Measurements from ENCODE around the gene MROH8.
"Not testable (repeated sequence)": the region's sequence is repeated elsewhere in the genome, so short reads cannot be mapped to it uniquely, and the experiment has no call there.

The MROH8 gene

DNA sequence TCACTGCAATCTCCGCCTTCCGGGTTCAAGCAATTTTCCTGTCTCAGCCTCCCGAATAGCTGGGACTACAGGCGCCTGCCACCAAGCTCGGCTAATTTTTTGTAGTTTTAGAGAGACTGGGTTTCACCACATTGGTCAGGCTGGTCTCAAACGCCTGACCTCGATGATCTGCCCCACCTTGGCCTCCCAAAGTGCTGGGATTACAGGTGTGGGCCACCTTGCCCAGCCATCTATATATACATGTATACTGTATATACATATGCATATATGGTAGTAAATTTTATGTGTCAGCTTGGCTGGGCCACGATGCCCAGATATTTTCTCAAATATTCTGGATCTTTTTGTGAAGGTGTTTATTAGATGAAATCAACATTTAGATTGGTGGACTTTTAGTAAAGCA is 102.3 kb downstream of the MROH8 start:
- DNase-seq: no peak

DNA sequence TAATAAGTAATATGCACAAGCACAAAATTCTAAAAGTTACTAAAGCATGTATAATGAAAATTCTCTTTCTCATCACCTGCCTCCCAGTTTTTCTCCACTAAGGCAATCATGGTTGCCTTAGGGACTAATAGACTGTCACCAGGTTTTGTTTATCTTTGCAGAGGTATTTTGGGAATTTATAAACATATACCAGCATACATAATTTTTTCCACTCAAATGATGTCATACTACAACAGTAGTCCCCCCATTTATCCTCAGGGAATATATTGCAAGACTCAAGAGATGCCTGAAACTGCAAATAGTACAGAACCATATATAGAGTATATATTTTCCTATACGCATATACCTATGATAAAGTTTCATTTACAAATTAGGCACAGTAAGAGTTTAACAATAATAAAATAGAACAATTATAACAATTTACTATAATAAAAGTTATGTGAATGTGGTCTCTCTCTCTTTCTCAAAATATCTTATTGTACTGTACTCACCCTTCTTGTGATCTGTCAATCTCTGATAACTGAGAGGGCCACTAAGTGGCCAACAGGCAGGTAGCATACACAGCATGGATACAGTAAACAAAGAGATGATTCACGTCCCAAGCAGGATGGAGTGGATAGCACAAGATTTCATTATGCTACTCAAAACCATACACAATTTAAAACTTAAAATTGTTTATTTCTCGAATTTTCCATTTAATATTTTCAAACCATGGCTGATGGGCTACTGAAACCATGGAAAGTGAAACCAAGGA is 103.2 kb downstream of the MROH8 start:
- no peak for DNase-seq

DNA sequence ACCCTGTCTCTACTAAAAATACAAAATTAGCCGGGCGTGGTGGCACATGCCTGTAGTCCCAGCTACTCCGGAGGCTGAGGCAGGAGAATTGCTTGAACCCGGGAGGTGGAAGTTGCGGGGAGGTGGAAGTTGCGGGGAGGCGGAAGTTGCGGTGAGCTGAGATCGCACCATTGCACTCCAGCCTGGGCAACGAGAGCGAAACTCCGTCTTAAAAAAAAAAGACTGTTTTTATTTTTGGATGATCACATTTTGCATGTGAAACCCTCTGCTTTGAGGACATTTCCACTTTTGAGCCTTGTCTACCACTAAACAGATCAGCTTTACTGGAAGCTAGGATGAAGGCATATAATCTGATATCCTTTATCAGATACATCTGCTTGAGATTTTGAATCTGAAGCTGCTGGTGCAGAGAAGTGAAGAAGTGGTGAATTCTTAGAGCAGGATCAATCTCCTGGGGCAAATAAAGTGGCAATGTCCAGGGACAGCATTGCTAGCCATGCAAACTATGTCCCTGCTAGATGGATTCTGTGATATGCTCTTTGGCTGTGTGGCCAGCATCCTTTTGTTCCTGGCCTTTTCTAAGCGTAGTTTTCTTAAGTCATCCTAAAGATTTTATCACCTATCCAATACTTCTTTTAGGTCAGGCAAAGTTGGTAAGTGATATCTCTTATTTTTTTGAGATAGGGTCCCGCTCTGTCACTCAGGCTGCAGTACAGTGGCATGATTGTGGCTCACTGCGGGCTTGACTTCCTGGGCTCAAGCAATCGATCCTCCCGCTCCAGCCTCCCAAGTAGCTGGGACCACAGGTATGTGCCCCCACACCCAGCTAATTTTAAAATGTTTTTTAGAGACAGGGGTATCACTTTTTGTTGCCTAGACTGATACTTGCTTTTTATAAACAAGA is 106.8 kb downstream of the MROH8 start:
- no peak for DNase-seq

DNA sequence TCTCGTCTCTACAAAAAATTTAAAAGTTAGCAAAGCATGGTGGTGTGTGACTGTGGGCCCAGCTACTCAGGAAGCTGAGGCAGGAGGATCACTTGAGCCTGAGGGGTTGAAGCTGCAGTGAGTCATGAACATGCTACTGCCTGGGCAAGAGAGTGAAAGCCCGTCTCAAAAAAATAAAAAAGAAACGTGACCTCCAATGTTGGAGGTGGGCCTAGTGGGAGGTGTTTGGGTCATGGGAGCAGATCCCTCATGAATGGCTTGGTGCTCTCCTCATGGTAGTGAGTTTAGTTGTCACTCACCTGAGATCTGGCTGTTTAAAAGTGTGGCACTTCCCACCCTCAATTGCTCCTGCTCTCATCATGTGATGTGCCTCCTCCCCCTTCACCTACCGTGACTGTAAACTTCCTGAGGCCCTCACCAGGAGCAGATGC is 107.9 kb downstream of the MROH8 start:
- DNase-seq: no peak

DNA sequence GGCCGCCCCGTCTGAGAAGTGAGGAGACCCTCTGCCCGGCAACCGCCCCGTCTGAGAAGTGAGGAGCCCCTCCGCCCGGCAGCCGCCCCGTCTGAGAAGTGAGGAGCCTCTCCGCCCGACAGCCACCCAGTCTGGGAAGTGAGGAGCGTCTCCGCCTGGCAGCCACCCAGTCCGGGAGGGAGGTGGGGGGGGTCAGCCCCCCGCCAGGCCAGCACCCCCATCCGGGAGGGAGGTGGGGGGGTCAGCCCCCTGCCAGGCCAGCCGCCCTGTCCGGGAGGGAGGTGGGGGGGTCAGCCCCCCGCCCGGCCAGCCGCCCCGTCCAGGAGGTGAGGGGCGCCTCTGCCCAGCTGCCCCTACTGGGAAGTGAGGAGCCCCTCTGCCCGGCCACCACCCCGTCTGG is 109.8 kb downstream of the MROH8 start:
- not testable (repeated sequence) for DNase-seq

DNA sequence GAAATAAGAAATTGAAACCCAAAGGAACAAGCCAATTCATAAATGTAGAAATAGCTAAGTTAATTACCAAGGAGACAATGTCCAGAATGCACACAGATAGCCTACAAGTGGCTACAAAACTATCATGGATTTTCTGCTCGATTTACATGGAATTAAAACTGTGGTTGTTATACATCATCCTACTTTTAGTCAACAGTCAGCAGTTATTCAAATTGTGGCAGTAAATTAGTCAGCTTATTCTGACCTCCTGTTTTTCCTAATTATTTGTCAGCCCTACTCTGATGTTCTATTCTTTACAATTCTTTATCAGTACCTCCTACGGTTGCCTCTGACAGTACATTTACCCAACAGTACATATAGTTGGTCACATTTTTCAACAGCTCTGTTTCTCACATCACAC is 113.2 kb downstream of the MROH8 start:
- no peak for DNase-seq

DNA sequence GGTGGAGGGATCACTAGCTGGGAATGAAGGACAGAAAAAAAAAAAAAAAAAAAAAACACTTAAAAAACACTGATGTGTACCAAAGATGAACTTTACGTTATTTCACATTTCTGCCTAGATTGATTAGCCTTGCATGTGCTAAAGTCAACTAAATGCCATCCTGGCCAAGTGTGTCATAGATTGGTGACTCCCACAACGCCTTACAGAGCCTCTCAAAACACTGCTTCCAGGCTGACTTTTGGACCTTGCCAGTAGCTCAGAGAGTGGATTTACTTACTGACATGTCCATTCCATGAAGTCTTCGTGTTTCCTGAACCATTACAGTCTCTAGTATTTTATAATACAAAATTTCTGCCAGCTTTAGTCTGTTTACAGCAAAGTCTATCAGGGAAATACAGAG is 124.1 kb downstream of the MROH8 start:
- no peak for DNase-seq

DNA sequence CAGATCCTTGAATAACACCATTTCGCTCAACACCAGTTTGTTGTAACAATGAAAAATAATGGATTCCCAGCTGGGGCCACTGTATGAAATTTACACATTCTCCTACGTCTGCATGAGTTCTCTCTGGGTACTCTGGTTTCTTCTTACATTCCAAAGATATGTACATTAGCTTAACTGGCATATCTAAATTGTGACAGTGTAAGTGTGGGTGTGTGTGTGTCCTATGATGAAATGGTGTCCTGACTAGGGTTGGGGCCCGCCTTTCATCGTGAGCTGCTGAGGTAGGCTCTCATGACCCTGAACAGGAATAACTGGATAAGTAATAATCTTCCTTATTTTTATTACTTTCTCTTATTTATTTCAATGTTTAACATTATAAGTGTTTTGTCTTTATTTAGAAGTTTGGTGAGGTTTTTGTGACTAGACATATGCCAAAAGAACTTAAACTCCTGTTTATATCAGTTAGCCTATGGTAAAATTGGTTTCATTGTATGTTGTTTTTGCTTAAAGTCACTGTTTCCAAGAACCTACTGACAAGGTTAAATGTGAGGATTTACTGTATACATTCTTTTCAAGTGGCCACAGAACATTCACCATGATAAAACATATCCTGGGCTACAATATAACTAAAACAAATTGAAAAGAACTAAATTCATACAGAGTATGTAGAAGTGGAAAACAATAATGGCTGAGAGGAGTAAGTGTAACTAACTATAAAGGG is 126.0 kb downstream of the MROH8 start:
- no peak for DNase-seq
